ENCODE results near the gene FGF6.

GRCh38 chr12:4388662-4389061 lies 57.0 kb downstream of the FGF6 start:
- TF ChIP-seq CTCF (IDR thresholded peaks at IDR 0.05; ENCODE audit: poor library complexity) (no peak), EZH2phosphoT487 (IDR thresholded peaks at IDR 0.05; ENCODE audit: low read depth, severe bottlenecking, unreplicated experiment) (no peak), EZH2 (IDR thresholded peaks at IDR 0.05; ENCODE audit: borderline replicate concordance) (no peak)
